ACC112 (cell line): ENCODE results near the gene HSF4.

Experiments used
- H2AFZ ChIP-seq: fragments of 200-600 bp; sonication (generic); one replicate; pipeline ENCODE4 v1.6.0; 2017; ENCODE audit warnings: antibody characterized with exemption, low read length; ENCODE audit not compliant: unreplicated experiment
- H3K27ac ChIP-seq: fragments of 200-600 bp; sonication (generic); 2 replicates; pipeline ENCODE4 v1.5.1; 2014; ENCODE audit warnings: low read depth, mild to moderate bottlenecking, antibody characterized with exemption, low read length, moderate library complexity
- H3K27me3 ChIP-seq: fragments of 200-600 bp; sonication (generic); 2 replicates; pipeline ENCODE4 v1.6.1; 2014; ENCODE audit warnings: mild to moderate bottlenecking, antibody characterized with exemption, low read length, moderate library complexity, mixed read lengths; ENCODE audit not compliant: insufficient read depth
- H3K36me3 ChIP-seq: fragments of 200-600 bp; sonication (generic); 2 replicates; pipeline ENCODE4 v1.6.1; 2016; ENCODE audit warnings: mild to moderate bottlenecking, antibody characterized with exemption, low read length, moderate library complexity, mixed read lengths; ENCODE audit not compliant: insufficient read depth
- H3K4me1 ChIP-seq: fragments of 200-600 bp; sonication (generic); one replicate; pipeline ENCODE4 v1.6.1; 2016; ENCODE audit warnings: low read length, mixed read lengths; ENCODE audit not compliant: insufficient read depth, unreplicated experiment, control insufficient read depth
- H3K4me3 ChIP-seq: fragments of 200-600 bp; sonication (generic); 2 replicates; pipeline ENCODE4 v1.5.1; 2014; ENCODE audit warnings: mild to moderate bottlenecking, low read depth, low read length
- H3K79me2 ChIP-seq: fragments of 200-600 bp; sonication (generic); one replicate; pipeline ENCODE4 v1.6.0; 2016; ENCODE audit warnings: low read length; ENCODE audit not compliant: control insufficient read depth, unreplicated experiment, insufficient read depth

HSF4 gene

GRCh38 chr16:67202956-67203493 is 38.5 kb downstream of the HSF4 start:
- no peaks in the 10 kb centered on the region for H3K79me2 ChIP-seq
- peaks cover 3% of the 10 kb centered on the region; the same call in 1 of the 2 replicates for H3K36me3 ChIP-seq

GRCh38 chr16:67204076-67204475 is 39.5 kb downstream of the HSF4 start:
- H3K4me3 ChIP-seq, result no peak overlapping the region
- peaks cover 25% of the 10 kb centered on the region for H3K4me1 ChIP-seq
- no peaks in the 10 kb centered on the region for H3K79me2 ChIP-seq
- H3K36me3 ChIP-seq, result peaks cover 2% of the 10 kb centered on the region; the same call in 1 of the 2 replicates
- H2AFZ ChIP-seq, result no peak overlapping the region
- H3K27me3 ChIP-seq, result no peaks in the 10 kb centered on the region
- H3K27ac ChIP-seq, result no peak overlapping the region

More at GRCh38 chr16:67202956-67203493, 38.5 kb downstream of the HSF4 start:
- Histone ChIP-seq H3K27ac (no peak overlapping the region), H3K4me1 (peaks cover 19% of the 10 kb centered on the region), H2AFZ (no peak overlapping the region), H3K27me3 (no peaks in the 10 kb centered on the region), H3K4me3 (no peak overlapping the region)

- H3K27ac ChIP-seq, result no peak overlapping the region
- H3K36me3 ChIP-seq, result no peaks in the 10 kb centered on the region
- H2AFZ ChIP-seq, result no peak overlapping the region
Measured at GRCh38 chr16:67206129-67206837, 41.7 kb downstream of the HSF4 start.

GRCh38 chr16:67206838-67207248 is 42.3 kb downstream of the HSF4 start:
- Histone ChIP-seq H3K36me3 (no peaks in the 10 kb centered on the region), H3K27me3 (no peaks in the 10 kb centered on the region), H2AFZ (no peak overlapping the region), H3K27ac (peak overlapping the region; percentile 26), H3K79me2 (no peaks in the 10 kb centered on the region), H3K4me1 (peaks cover 25% of the 10 kb centered on the region), H3K4me3 (no peak overlapping the region)

More at GRCh38 chr16:67206129-67206837, 41.7 kb downstream of the HSF4 start:
- no peaks in the 10 kb centered on the region for H3K79me2 ChIP-seq
- no peaks in the 10 kb centered on the region for H3K27me3 ChIP-seq
- H3K4me3 ChIP-seq, result no peak overlapping the region
- peaks cover 25% of the 10 kb centered on the region for H3K4me1 ChIP-seq

- Histone ChIP-seq H3K4me1 (peaks cover 25% of the 10 kb centered on the region), H3K79me2 (no peaks in the 10 kb centered on the region), H3K27me3 (no peaks in the 10 kb centered on the region), H2AFZ (no peak overlapping the region), H3K36me3 (no peaks in the 10 kb centered on the region), H3K4me3 (no peak overlapping the region), H3K27ac (peak overlapping the region; percentile 26)
Measured at GRCh38 chr16:67207249-67208091, 42.9 kb downstream of the HSF4 start.

- Histone ChIP-seq H3K4me1 (peaks cover 25% of the 10 kb centered on the region), H3K27me3 (no peaks in the 10 kb centered on the region), H3K36me3 (no peaks in the 10 kb centered on the region), H3K79me2 (no peaks in the 10 kb centered on the region), H3K4me3 (no peak overlapping the region), H3K27ac (no peak overlapping the region; the same call in 1 of the 2 replicates), H2AFZ (no peak overlapping the region)
Measured at GRCh38 chr16:67208154-67208896, 43.8 kb downstream of the HSF4 start.

GRCh38 chr16:67209565-67209964 is 45.0 kb downstream of the HSF4 start:
- Histone ChIP-seq H2AFZ (no peak overlapping the region), H3K79me2 (no peaks in the 10 kb centered on the region), H3K27ac (no peak overlapping the region), H3K4me3 (no peak overlapping the region), H3K4me1 (peaks cover 25% of the 10 kb centered on the region), H3K27me3 (no peaks in the 10 kb centered on the region), H3K36me3 (no peaks in the 10 kb centered on the region)

GRCh38 chr16:67210069-67210937 is 45.8 kb downstream of the HSF4 start:
- no peak overlapping the region for H3K27ac ChIP-seq
- no peak overlapping the region for H2AFZ ChIP-seq
- no peaks in the 10 kb centered on the region for H3K36me3 ChIP-seq
- H3K79me2 ChIP-seq, result no peaks in the 10 kb centered on the region
- H3K4me3 ChIP-seq, result no peak overlapping the region
- H3K4me1 ChIP-seq, result peaks cover 25% of the 10 kb centered on the region
- H3K27me3 ChIP-seq, result no peaks in the 10 kb centered on the region

- no peak overlapping the region for H3K4me3 ChIP-seq
- H2AFZ ChIP-seq, result no peak overlapping the region
- H3K27ac ChIP-seq, result no peak overlapping the region
Measured at GRCh38 chr16:67211674-67212073, 47.1 kb downstream of the HSF4 start.

More at GRCh38 chr16:67211674-67212073, 47.1 kb downstream of the HSF4 start:
- Histone ChIP-seq H3K36me3 (no peaks in the 10 kb centered on the region), H3K27me3 (no peaks in the 10 kb centered on the region), H3K79me2 (no peaks in the 10 kb centered on the region), H3K4me1 (peaks cover 19% of the 10 kb centered on the region)
